ENCODE results near the gene KCNQ4. TPM values are rescaled to one million over a fixed set of nuclear protein-coding genes. Genes with fewer than 3 reads are reported as not detected.

Gene KCNQ4
- total RNA-seq, 2 experiments from 2014 or later = 0.38 to 0.43 TPM

DNA sequence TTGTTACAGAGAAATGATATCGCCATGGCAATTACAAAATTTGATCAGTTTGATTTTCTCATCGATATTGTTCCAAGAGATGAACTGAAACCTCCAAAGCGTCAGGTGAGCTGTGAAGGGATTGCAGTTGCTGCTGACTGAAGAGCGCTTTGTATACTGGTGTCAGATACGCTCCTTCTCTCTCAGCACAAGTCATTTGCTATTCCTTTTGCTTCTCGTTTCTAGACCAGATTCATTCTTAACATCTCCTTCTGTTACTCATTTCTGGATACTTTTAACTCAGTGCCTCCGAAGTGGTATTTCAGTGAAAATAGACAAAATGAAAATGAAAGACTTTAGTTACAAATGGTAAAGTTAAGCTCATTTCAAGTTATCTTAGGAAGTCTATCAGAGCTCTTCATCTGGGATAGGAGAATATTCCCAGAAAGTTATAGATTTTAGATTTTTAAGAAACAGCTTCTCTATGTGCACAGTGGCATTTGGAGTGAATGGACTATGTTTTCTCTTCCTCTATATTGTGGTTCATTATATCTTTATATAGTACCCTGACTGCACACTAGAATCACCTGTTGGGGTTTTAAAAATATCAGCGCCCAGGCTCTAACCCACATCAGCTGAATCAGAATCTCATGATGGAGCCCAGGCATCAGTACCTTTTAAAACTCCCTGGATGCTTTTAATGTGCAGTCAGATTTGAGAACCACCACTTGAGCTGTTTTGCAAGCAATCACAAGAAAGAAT lies 30.3 kb upstream of the KCNQ4 start:
- intact Hi-C loops (cut with micrococcal nuclease) = no loop called here
- H3K4me3 Mint-ChIP-seq = no peak overlapping the region
- DNase-seq (no peak), ATAC-seq (peak; percentile 73)
- peaks cover 44% of the 10 kb centered on the region for H3K36me3 Mint-ChIP-seq (ENCODE audit: low read depth)
- H3K4me1 Mint-ChIP-seq (ENCODE audit: low read depth) = peaks cover 30% of the 10 kb centered on the region
- H3K27ac Mint-ChIP-seq = peak overlapping the region; percentile 75
- ChIA-PET CTCF (interaction anchor here (0.7 to 9.5 kb wide), 8 partner anchors 11 to 195 kb away, joined by 3 to 90 read pairs (median 4); partner anchors contain the start of gene NFYC), POLR2A (interaction anchor here (0.6 to 2.8 kb wide), 3 partner anchors 31 to 92 kb away, joined by 3 to 16 read pairs (median 3); partner anchors contain the start of gene NFYC)
- no peaks in the 10 kb centered on the region for H3K9me3 Mint-ChIP-seq
- H3K27me3 Mint-ChIP-seq = no peaks in the 10 kb centered on the region
- TF ChIP-seq, protein P1, sequence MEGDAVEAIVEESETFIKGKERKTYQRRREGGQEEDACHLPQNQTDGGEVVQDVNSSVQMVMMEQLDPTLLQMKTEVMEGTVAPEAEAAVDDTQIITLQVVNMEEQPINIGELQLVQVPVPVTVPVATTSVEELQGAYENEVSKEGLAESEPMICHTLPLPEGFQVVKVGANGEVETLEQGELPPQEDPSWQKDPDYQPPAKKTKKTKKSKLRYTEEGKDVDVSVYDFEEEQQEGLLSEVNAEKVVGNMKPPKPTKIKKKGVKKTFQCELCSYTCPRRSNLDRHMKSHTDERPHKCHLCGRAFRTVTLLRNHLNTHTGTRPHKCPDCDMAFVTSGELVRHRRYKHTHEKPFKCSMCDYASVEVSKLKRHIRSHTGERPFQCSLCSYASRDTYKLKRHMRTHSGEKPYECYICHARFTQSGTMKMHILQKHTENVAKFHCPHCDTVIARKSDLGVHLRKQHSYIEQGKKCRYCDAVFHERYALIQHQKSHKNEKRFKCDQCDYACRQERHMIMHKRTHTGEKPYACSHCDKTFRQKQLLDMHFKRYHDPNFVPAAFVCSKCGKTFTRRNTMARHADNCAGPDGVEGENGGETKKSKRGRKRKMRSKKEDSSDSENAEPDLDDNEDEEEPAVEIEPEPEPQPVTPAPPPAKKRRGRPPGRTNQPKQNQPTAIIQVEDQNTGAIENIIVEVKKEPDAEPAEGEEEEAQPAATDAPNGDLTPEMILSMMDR (IDR thresholded peaks at IDR 0.05) = no peak

DNA sequence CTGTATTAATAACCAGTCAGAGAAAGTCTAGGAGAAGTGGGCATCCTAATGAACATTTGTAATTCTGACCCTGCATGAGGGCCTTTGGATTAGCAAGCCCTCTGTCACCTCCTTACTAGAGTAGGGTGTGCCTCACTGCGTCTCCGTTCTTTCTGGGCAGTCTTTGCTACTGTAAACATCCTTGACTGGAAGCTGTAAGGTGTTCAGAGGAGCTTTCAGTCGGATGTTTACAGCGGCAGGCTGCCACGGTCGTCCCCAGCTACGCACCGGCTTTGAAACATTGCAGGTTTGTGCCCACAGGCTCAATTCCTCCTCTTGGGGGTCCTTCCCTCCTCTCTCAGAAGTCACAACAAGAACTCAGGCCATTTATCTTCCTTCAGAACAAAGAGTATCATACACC lies 29.4 kb upstream of the KCNQ4 start:
- Mint-ChIP-seq H3K27ac (no peak overlapping the region), H3K9me3 (no peaks in the 10 kb centered on the region), H3K36me3 (ENCODE audit: low read depth) (peaks cover 47% of the 10 kb centered on the region), H3K4me1 (ENCODE audit: low read depth) (peaks cover 30% of the 10 kb centered on the region), H3K27me3 (no peaks in the 10 kb centered on the region), H3K4me3 (no peak overlapping the region)
- ChIA-PET CTCF (interaction anchor here (1.5 to 9.5 kb wide), 5 partner anchors 10 to 96 kb away, joined by 5 to 90 read pairs (median 16); no protein-coding TSS in a partner anchor), POLR2A (interaction anchor here (1.3 to 2.8 kb wide), 2 partner anchors 63 to 91 kb away, joined by 3 to 16 read pairs; partner anchors contain the start of gene NFYC)
- no peak for DNase-seq
- TF ChIP-seq, protein P1 (IDR thresholded peaks at IDR 0.05) = no peak
- ATAC-seq = no peak
- intact Hi-C loops (cut with micrococcal nuclease) = no loop called here

DNA sequence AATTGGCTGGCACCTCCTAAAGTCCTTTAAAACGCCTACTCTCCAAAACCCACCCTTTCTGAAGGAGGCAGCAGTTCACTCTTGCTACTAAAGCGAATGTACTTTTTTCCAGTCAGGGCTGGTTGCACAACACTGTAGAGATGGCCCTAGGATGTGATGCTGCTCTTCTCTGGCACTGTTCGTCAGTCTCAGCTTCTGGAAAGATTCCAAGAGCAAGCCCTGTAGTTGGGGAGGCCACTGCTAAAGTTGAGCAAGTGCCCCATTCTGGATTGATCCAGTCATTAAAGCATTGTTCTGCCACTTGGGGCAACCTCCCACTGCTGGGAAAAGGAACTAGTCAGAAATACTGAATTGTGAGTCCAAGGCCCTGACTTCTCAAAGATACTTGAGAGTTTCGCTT lies 28.5 kb upstream of the KCNQ4 start:
- Mint-ChIP-seq H3K9me3 (no peaks in the 10 kb centered on the region), H3K4me1 (ENCODE audit: low read depth) (peaks cover 30% of the 10 kb centered on the region), H3K4me3 (no peak overlapping the region), H3K27ac (no peak overlapping the region), H3K27me3 (no peaks in the 10 kb centered on the region), H3K36me3 (ENCODE audit: low read depth) (peaks cover 53% of the 10 kb centered on the region)
- TF ChIP-seq, protein P1 (IDR thresholded peaks at IDR 0.05) = no peak
- CTCF ChIA-PET = interaction anchor here (1.3 to 9.5 kb wide), 5 partner anchors 10 to 96 kb away, joined by 3 to 90 read pairs (median 16); no protein-coding TSS in a partner anchor
- POLR2A ChIA-PET = no interaction called here
- ATAC-seq (no peak), DNase-seq (no peak)
- intact Hi-C loops (cut with micrococcal nuclease) = no loop called here

DNA sequence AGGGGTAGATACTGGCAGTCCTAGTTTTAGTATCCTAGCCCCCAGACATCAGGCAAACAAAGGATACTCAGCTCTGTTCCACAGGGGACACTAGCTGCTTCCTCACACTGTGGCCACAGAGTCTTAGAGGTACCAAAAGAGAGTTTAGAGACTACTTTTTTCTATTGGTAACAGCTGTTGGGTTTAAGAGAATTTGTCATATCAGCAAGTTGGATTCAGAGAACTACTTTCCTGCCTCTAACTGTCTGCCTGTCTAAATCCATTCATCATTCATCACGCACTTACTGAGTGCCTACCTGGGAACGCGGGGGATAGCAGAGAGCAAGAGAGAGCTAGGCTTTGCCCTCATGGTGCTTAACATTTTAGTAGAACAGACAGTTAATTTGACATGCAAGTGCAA lies 27.1 kb upstream of the KCNQ4 start:
- Mint-ChIP-seq H3K27me3 (no peaks in the 10 kb centered on the region), H3K4me3 (no peak overlapping the region), H3K27ac (no peak overlapping the region), H3K36me3 (ENCODE audit: low read depth) (peaks cover 48% of the 10 kb centered on the region), H3K4me1 (ENCODE audit: low read depth) (peaks cover 19% of the 10 kb centered on the region), H3K9me3 (no peaks in the 10 kb centered on the region)
- ATAC-seq = no peak
- TF ChIP-seq, protein P1 (IDR thresholded peaks at IDR 0.05) = no peak
- ChIA-PET POLR2A (interaction anchor here (0.7 to 1.0 kb wide), 3 partner anchors 40 to 192 kb away, joined by 3 read pairs; no protein-coding TSS in a partner anchor), CTCF (interaction anchor here (0.6 to 9.5 kb wide), 8 partner anchors 8 to 224 kb away, joined by 3 to 90 read pairs (median 3); no protein-coding TSS in a partner anchor)
- intact Hi-C loops (cut with micrococcal nuclease) = no loop called here
- no peak for DNase-seq

DNA sequence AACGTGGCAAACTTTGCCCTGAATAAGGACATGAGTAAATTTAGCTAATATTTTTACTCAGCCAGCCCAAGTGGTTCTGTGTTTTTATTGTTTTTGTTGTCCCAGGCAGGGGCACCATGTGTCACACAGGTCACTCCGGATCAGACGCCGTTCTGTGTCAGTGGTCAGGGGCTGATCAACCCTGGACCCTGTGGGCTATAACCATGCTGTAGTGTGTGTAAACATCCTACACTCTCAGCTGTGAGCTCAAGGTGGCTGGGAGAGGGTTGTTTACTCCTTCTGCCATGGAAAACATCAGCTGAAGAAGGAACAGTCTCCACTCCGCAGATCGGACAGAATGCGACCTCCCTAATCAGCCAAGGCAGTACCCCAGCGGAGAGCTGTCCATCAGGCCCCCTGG lies 26.5 kb upstream of the KCNQ4 start:
- ChIA-PET CTCF (interaction anchor here (0.6 to 9.5 kb wide), 7 partner anchors 8 to 225 kb away, joined by 3 to 90 read pairs (median 3); no protein-coding TSS in a partner anchor), POLR2A (interaction anchor here (0.7 to 1.0 kb wide), 3 partner anchors 39 to 67 kb away, joined by 3 read pairs; no protein-coding TSS in a partner anchor)
- Mint-ChIP-seq H3K27me3 (no peaks in the 10 kb centered on the region), H3K4me1 (ENCODE audit: low read depth) (peaks cover 14% of the 10 kb centered on the region), H3K4me3 (no peak overlapping the region), H3K36me3 (ENCODE audit: low read depth) (peaks cover 49% of the 10 kb centered on the region), H3K9me3 (no peaks in the 10 kb centered on the region), H3K27ac (no peak overlapping the region)
- intact Hi-C loops (cut with micrococcal nuclease) = no loop called here
- ATAC-seq (no peak), DNase-seq (no peak)
- TF ChIP-seq, protein P1 (IDR thresholded peaks at IDR 0.05) = no peak

All from activated CD8-positive, alpha-beta T cell treated with anti-CD3 and anti-CD28 coated beads for 36 hours (primary cell).